Mucosa of rectum (tissue), 2 donors: ENCODE results near the gene FLNB.
A peak's percentile ranks its signal among the peaks of the same experiment; 100 is the strongest.

ENCODE experiments used
- H3K27ac ChIP-seq, 2 donors: one replicate each; pipeline ENCODE4 v1.7.0; 2013; ENCODE audit warnings: inconsistent platforms in 2 of 2, low read depth in 2 of 2, low read length in 2 of 2
- H3K27me3 ChIP-seq, 2 donors: one replicate each; pipeline ENCODE4 v1.7.0; 2013; ENCODE audit warnings: low read length in 2 of 2; ENCODE audit not compliant: control insufficient read depth in 2 of 2, insufficient read depth in 2 of 2
- H3K36me3 ChIP-seq, 2 donors: one replicate each; pipeline ENCODE4 v1.7.0; 2013; ENCODE audit warnings: low read length in 2 of 2; ENCODE audit not compliant: control insufficient read depth in 2 of 2, insufficient read depth in 2 of 2
- H3K4me1 ChIP-seq, 2 donors: one replicate each; pipeline ENCODE4 v1.7.0; 2013; ENCODE audit warnings: low read length in 2 of 2, mild to moderate bottlenecking in 1 of 2; ENCODE audit not compliant: control insufficient read depth in 2 of 2, insufficient read depth in 2 of 2
- H3K4me3 ChIP-seq, 2 donors: one replicate each; pipeline ENCODE4 v1.7.0; 2013; ENCODE audit warnings: low read length in 2 of 2
- H3K9ac ChIP-seq, 2 donors: one replicate each; pipeline ENCODE4 v1.7.0; 2013; ENCODE audit warnings: low read length in 2 of 2, low read depth in 1 of 2, mild to moderate bottlenecking in 1 of 2
- H3K9me3 ChIP-seq, 2 donors: one replicate each; pipeline ENCODE4 v1.7.0; 2013; ENCODE audit warnings: low read length in 2 of 2; ENCODE audit not compliant: control insufficient read depth in 2 of 2
- donor health status: healthy.
- donor health status: Normal muscosa, but diverticular disease.

FLNB gene

GRCh38 chr3:58116161-58116955 is 108.1 kb downstream of the FLNB start:
- H3K9ac ChIP-seq: no peak overlapping the region
- no peak overlapping the region for H3K4me3 ChIP-seq
- H3K9me3 ChIP-seq: no peaks in the 10 kb centered on the region
- H3K36me3 ChIP-seq: peaks cover 86 to 95% of the 10 kb centered on the region in 2 donors
- no peaks in the 10 kb centered on the region for H3K27me3 ChIP-seq
- H3K4me1 ChIP-seq: peaks cover 9 to 16% of the 10 kb centered on the region in 2 donors
- H3K27ac ChIP-seq: no peak overlapping the region

GRCh38 chr3:58116985-58117384 is 108.8 kb downstream of the FLNB start:
- no peak overlapping the region for H3K4me3 ChIP-seq
- peaks cover 83 to 93% of the 10 kb centered on the region in 2 donors for H3K36me3 ChIP-seq
- H3K4me1 ChIP-seq: peaks cover 5 to 11% of the 10 kb centered on the region in 2 donors
- no peak overlapping the region for H3K9ac ChIP-seq
- H3K27ac ChIP-seq: peak overlapping the region; percentile 17 to 35
- H3K27me3 ChIP-seq: no peaks in the 10 kb centered on the region
- H3K9me3 ChIP-seq: no peaks in the 10 kb centered on the region

DNA sequence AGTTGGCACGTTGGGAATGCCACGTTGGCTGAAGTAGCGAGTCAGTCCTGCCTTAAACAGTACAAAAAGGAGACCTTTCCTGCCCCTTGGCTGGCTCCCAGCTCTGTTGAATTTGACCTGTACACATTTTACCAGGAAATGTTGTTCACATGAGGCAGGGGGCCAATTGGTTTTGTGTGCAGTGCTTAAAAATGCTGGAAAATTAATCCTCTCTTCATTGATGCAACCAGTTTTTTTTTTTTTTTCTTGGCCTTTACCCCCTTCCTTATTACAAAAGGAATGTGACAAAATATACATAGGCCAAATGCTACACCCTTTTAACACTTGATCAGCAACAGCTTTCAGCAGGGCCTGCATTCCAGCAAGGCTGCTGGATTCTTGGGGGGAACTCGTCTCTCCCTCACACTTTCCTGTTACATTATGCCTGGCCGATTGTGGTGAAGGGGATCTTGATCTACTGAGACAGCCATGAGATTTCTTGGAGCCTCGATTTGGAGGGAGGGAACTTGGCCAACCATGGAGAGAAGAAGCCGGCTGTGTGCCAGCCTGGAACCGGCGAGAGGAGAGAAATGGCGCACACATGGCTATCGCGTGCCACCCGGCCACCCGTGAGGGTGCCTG is 109.4 kb downstream of the FLNB start:
- Histone ChIP-seq H3K4me1 (peaks cover 0 to 6% of the 10 kb centered on the region in 2 donors), H3K36me3 (peaks cover 81 to 90% of the 10 kb centered on the region in 2 donors), H3K27ac (peak overlapping the region; percentile 17 to 35)

DNA sequence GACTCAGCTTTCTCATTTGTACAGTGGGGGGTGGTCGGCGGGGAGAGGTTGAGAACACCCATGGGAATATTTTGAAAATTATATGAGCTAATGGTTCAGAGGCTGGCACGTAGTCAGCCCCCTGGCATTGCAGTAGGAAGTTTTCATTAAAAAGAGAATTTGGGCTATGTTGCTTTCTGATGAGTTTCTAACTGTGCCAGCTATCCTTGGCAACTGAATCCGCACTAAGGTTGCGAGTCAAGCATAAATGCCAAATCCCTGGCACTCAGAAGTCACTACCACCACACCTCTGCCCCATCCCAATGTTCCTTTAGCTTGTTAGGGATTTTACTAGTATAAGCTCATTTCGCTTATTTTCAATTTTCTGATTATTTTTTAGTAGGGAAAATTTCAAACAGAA is 111.0 kb downstream of the FLNB start:
- Histone ChIP-seq H3K9ac (no peak overlapping the region), H3K27me3 (no peaks in the 10 kb centered on the region), H3K9me3 (no peaks in the 10 kb centered on the region), H3K27ac (no peak overlapping the region), H3K36me3 (peaks cover 85 to 92% of the 10 kb centered on the region in 2 donors), H3K4me3 (no peak overlapping the region), H3K4me1 (peaks cover 0 to 6% of the 10 kb centered on the region in 2 donors)

More for the DNA sequence above, 109.4 kb downstream of the FLNB start:
- Histone ChIP-seq H3K27me3 (no peaks in the 10 kb centered on the region), H3K9ac (peak overlapping the region in 1 of 2 donors; percentile 20), H3K9me3 (no peaks in the 10 kb centered on the region), H3K4me3 (no peak overlapping the region)

DNA sequence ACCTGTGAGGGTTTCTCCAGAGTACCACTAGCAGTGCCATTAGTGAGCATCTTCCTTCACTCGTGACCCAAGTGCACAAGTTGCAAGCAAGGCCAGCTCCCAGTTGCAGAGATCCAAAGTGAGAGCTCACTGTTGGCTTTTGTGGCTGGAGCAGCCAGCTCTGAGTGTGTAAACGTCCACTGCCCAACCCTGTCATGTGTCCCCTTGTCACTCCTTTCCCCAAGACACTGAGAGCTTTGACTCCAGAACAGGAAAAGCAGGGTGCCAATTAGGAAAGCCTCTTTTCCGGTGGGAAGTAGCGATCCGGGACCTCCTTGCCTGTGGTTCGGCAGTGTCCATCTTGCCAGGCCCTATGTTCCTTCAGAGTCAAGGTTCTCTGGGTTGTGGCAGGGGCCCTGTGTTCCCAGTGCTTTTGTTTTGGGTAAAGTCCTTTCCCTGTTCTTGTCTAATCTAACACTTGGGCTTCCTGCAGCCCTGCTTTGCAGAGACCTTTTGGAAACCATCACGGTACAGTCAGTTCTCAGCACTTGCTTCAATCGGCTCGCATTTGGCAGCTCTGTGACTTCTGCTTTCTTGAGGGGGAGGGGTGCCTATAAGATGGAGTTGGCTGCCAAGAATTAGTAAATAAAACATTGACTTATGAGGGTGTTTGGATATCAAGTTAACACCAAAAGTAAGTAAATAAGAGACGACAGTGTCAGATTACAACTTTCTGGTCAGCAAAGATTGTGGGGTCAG is 112.0 kb downstream of the FLNB start:
- Histone ChIP-seq H3K9me3 (no peaks in the 10 kb centered on the region), H3K27me3 (no peaks in the 10 kb centered on the region), H3K36me3 (peaks cover 86 to 90% of the 10 kb centered on the region in 2 donors), H3K4me1 (peaks cover 0 to 6% of the 10 kb centered on the region in 2 donors), H3K4me3 (no peak overlapping the region), H3K27ac (no peak overlapping the region), H3K9ac (no peak overlapping the region)

DNA sequence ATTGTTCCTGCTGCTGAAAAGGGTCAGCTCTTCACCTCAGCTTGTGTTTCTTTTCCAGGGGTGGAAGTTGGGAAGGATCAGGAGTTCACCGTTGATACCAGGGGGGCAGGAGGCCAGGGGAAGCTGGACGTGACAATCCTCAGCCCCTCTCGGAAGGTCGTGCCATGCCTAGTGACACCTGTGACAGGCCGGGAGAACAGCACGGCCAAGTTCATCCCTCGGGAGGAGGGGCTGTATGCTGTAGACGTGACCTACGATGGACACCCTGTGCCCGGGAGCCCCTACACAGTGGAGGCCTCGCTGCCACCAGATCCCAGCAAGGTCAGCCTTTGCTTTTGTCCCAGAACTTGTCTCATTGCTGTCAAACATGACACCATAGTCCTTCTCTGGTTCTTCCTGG is 113.0 kb downstream of the FLNB start:
- Histone ChIP-seq H3K27ac (no peak overlapping the region), H3K9me3 (no peaks in the 10 kb centered on the region), H3K27me3 (no peaks in the 10 kb centered on the region), H3K4me3 (no peak overlapping the region), H3K9ac (no peak overlapping the region), H3K36me3 (peaks cover 85 to 90% of the 10 kb centered on the region in 2 donors), H3K4me1 (peaks cover 0 to 4% of the 10 kb centered on the region in 2 donors)

DNA sequence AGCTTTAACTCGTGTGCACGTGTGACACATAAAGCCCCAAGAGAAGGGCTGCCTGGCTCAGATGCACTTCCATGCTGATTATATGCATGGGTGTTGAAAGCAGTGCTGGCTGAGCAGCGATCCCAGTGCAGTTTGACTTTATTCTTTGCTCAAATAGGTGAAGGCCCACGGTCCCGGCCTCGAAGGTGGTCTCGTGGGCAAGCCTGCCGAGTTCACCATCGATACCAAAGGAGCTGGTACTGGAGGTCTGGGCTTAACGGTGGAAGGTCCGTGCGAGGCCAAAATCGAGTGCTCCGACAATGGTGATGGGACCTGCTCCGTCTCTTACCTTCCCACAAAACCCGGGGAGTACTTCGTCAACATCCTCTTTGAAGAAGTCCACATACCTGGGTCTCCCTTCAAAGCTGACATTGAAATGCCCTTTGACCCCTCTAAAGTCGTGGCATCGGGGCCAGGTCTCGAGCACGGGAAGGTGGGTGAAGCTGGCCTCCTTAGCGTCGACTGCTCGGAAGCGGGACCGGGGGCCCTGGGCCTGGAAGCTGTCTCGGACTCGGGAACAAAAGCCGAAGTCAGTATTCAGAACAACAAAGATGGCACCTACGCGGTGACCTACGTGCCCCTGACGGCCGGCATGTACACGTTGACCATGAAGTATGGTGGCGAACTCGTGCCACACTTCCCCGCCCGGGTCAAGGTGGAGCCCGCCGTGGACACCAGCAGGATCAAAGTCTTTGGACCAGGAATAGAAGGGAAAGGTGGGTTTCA is 114.9 kb downstream of the FLNB start:
- no peaks in the 10 kb centered on the region for H3K27me3 ChIP-seq
- H3K4me3 ChIP-seq: no peak overlapping the region
- no peaks in the 10 kb centered on the region for H3K9me3 ChIP-seq
- no peaks in the 10 kb centered on the region for H3K4me1 ChIP-seq
- H3K9ac ChIP-seq: no peak overlapping the region
- no peak overlapping the region for H3K27ac ChIP-seq
- H3K36me3 ChIP-seq: peaks cover 89 to 91% of the 10 kb centered on the region in 2 donors

DNA sequence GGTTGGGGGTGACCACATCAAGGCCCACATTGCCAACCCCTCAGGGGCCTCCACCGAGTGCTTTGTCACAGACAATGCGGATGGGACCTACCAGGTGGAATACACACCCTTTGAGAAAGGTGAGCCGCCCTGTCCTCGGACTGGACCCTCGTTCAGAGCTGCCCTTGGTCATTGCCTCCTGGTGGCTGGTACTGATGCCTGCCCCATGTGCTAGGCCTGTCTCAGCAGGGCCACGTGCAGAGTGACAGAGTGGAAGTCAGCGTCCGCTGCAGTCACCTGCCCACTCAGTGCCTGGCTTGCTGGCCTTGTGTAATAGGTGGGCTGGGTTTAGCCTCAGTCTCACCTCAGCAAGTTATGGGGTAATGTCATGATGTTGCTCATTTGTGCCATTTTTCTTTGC is 116.2 kb downstream of the FLNB start:
- peaks cover 86 to 89% of the 10 kb centered on the region in 2 donors for H3K36me3 ChIP-seq

GRCh38 chr3:58129041-58129770 is 121.0 kb downstream of the FLNB start:
- Histone ChIP-seq H3K9me3 (no peaks in the 10 kb centered on the region), H3K9ac (no peak overlapping the region), H3K27ac (no peak overlapping the region), H3K36me3 (peaks cover 81 to 89% of the 10 kb centered on the region in 2 donors), H3K27me3 (no peaks in the 10 kb centered on the region), H3K4me1 (no peaks in the 10 kb centered on the region), H3K4me3 (no peak overlapping the region)

More for the DNA sequence above, 116.2 kb downstream of the FLNB start:
- Histone ChIP-seq H3K9ac (no peak overlapping the region), H3K27ac (no peak overlapping the region), H3K4me3 (no peak overlapping the region), H3K4me1 (no peaks in the 10 kb centered on the region), H3K27me3 (no peaks in the 10 kb centered on the region), H3K9me3 (no peaks in the 10 kb centered on the region)
